Fibroblast of villous mesenchyme (primary cell): ENCODE data around the gene TMIGD2. TPM values are rescaled to one million over a fixed set of nuclear protein-coding genes. Genes with fewer than 3 reads are reported as not detected.
A peak's percentile ranks its signal among the peaks of the same experiment; 100 is the strongest.
"Not testable (repeated sequence)": the region's sequence is repeated elsewhere in the genome, so short reads cannot be mapped to it uniquely, and the experiment has no call there.

ENCODE experiments used
- DNase-seq: peaks from one replicate; pipeline ENCODE4 v3.0.0-alpha.2; 2010; ENCODE audit warnings: low read depth
- H3K4me3 ChIP-seq: 2 replicates; pipeline ENCODE4 v1.5.1; 2011; ENCODE audit warnings: low read depth, mild to moderate bottlenecking, low read length
- CTCF ChIP-seq: IDR thresholded peaks from 2 replicates; pipeline ENCODE4 v1.5.1; 2012; ENCODE audit warnings: low read depth, mild to moderate bottlenecking, low read length; ENCODE audit not compliant: insufficient read depth
- total RNA-seq: library from RNA; depleted of rRNA; stranded (reverse); fragments of >200 nt; gene quantifications from 2 replicates; pipeline ENCODE4 v1.2.3, GENCODE V29; 2012

Gene TMIGD2
- total RNA-seq: not detected in 2 replicates

- no peak within 1 kb of the TSS for H3K4me3 ChIP-seq
- no peak for TF ChIP-seq CTCF
- DNase-seq: no peak
Measured at GRCh38 chr19:4302243-4302640, at the start of gene TMIGD2. TSS of gene TMIGD2 (minus strand) at chr19:4302389. CDS start at chr19:4302385, 4 bp downstream.

- DNase-seq: no peak
- H3K4me3 ChIP-seq: no peak overlapping the region
- TF ChIP-seq CTCF: no peak
Measured at GRCh38 chr19:4350726-4351125, 48.5 kb upstream of the TMIGD2 start.

- DNase-seq: no peak
- H3K4me3 ChIP-seq: no peak overlapping the region
- no peak for TF ChIP-seq CTCF
Measured at GRCh38 chr19:4350111-4350510, 47.9 kb upstream of the TMIGD2 start.

GRCh38 chr19:4349225-4349624, 47.0 kb upstream of the TMIGD2 start:
- not testable (repeated sequence) for H3K4me3 ChIP-seq, DNase-seq

GRCh38 chr19:4347521-4347920, 45.3 kb upstream of the TMIGD2 start:
- H3K4me3 ChIP-seq: no peak overlapping the region
- peak; percentile 81 for DNase-seq
- TF ChIP-seq CTCF: no peak

- DNase-seq: no peak
- H3K4me3 ChIP-seq: no peak overlapping the region
- no peak for TF ChIP-seq CTCF
Measured at GRCh38 chr19:4346020-4346383, 43.8 kb upstream of the TMIGD2 start.

- DNase-seq: no peak
- no peak for TF ChIP-seq CTCF
- H3K4me3 ChIP-seq: no peak overlapping the region
Measured at GRCh38 chr19:4345342-4346019, 43.3 kb upstream of the TMIGD2 start.
